CD4-positive, alpha-beta T cell treated with Interleukin-12 subunit alpha and Interleukin-12 subunit beta, for 1 hour (primary cell): ENCODE measurements around the gene MAGEA4.

ENCODE experiments used
- DNase-seq: peaks from one replicate; pipeline ENCODE4 v3.0.0-alpha.2; 2020

The MAGEA4 gene

GRCh38 chrX:151935358-151935757 lies 22.7 kb downstream of the MAGEA4 start:
- no peak for DNase-seq

DNA sequence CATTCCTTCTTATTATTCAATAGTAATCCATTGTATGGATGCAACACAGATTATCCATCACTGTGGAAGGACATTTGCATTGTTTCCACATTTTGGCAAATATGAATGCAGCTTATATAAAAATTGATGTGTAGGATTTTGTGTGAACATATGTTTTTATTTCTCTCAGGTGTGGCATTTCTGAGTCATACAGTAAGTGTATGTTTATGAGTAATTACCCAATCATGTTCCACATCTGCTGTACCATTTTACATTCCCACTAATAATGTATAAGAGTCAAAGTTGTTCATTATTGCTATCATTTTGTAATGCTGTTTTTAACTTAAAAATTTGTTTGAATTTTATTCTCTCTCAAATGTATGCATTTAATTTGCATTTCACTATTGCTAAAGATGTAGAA lies 25.5 kb downstream of the MAGEA4 start:
- no peak for DNase-seq

DNA sequence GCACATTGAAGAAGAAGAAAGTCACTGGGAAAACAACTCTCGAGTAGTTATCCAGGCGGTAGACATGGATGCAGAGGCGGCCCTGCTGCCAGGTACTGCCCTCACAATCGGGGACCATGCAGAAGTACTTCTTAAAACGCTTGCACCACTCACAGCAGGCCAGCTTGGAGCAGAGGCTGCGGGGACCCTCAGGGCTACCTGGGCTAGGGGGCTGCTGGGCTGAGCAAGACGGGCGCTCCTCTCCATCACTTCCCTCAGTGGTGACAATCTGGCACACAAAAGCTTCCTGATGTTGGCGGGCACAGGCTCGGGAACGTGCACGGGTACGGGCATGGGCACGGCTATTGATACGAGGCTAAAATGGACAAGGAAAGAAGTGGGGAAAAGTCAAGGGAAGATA lies 42.0 kb downstream of the MAGEA4 start:
- no peak for DNase-seq

GRCh38 chrX:151958101-151958500 lies 45.4 kb downstream of the MAGEA4 start:
- DNase-seq = no peak

DNA sequence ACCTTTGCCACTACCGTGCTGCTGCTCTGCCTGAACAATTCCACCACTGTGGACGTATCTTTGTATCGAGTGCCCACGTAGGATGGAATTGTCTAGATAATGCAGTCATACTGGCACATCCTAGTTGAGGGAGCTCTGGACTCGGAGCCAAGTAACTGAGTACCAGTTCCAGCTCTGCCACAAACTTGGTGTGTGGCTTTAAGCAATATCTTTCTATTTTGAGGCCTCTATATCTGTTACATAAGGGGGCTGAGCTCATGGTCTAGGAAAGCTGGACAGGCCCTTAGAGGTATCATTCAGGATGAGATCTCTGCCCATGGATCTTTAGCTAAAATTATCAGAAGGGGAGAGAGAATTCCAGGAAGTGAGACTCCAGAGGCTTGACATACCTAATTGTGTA lies 49.3 kb downstream of the MAGEA4 start:
- DNase-seq = no peak

- DNase-seq = no peak
Measured at GRCh38 chrX:151966236-151966635, 53.5 kb downstream of the MAGEA4 start.

GRCh38 chrX:151970027-151970426 lies 57.3 kb downstream of the MAGEA4 start:
- no peak for DNase-seq

- no peak for DNase-seq
Measured at GRCh38 chrX:151970661-151971060, 58.0 kb downstream of the MAGEA4 start.

DNA sequence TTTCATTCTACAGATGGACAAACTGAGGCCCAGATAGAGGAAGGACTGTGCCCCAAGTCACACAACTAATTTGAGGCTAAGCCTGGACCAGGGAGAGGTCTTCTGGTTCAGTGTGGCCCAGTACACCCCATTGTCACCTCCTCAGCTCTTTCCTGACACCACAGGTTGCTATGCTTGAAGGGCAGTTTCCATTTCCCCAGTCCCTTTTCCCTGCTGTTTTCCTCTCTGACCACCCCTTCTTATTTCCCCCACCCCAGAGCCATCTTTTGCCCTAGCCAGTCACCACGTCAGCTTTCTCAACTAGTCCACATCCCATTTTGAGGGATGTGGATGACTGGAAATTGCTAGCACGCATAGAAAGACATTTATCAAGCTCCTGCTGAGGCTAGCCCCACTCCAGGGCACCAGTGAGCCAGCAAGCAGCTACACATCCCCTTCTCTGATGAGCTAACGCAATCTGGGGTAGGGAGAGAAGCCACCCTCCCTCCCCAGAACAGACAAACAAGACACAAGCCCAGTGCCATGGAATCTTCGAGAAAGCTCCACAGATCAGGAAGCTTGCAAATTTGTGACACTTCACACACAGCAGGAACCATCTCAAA lies 60.5 kb downstream of the MAGEA4 start:
- no peak for DNase-seq

GRCh38 chrX:151973851-151974335 lies 61.2 kb downstream of the MAGEA4 start:
- no peak for DNase-seq
